WERI-Rb-1 (cell line): ENCODE results near the gene PRLHR.
A peak's percentile ranks its signal among the peaks of the same experiment; 100 is the strongest.

Experiments
- DNase-seq: peaks from one replicate; pipeline ENCODE4 v3.0.0-alpha.2; 2020
- H3K27ac ChIP-seq: fragments of 250-450 bp; sonication (Bioruptor Pico); 2 replicates; pipeline ENCODE4 v1.5.1; 2020; ENCODE audit warnings: mild to moderate bottlenecking, moderate library complexity
- H3K27me3 ChIP-seq: fragments of 250-450 bp; sonication (Bioruptor Pico); 2 replicates; pipeline ENCODE4 v1.5.1; 2021; ENCODE audit warnings: mild to moderate bottlenecking, low read depth, moderate library complexity; ENCODE audit not compliant: insufficient read depth, severe bottlenecking
- H3K36me3 ChIP-seq: fragments of 250-450 bp; sonication (Bioruptor Pico); 2 replicates; pipeline ENCODE4 v1.5.1; 2020; ENCODE audit warnings: mild to moderate bottlenecking, moderate library complexity
- H3K4me3 ChIP-seq: 2 replicates; pipeline ENCODE4 v1.5.1; 2011; ENCODE audit warnings: low read depth, mild to moderate bottlenecking, control low read depth, low read length
- H3K9me3 ChIP-seq: fragments of 250-450 bp; sonication (Bioruptor Pico); 2 replicates; pipeline ENCODE4 v1.5.1; 2021; ENCODE audit warnings: mild to moderate bottlenecking, moderate library complexity; ENCODE audit not compliant: severe bottlenecking
- CTCF ChIP-seq: IDR thresholded peaks from 2 replicates; pipeline ENCODE4 v1.5.1; 2011; ENCODE audit warnings: low read depth, mild to moderate bottlenecking, control low read depth, inconsistent platforms, low read length

PRLHR gene

GRCh38 chr10:118569241-118569881, 26.1 kb downstream of the PRLHR start:
- Histone ChIP-seq H3K27me3 (no peaks in the 10 kb centered on the region), H3K36me3 (no peaks in the 10 kb centered on the region), H3K27ac (no peak overlapping the region), H3K9me3 (no peaks in the 10 kb centered on the region), H3K4me3 (no peak overlapping the region)
- TF ChIP-seq CTCF, result no peak
- DNase-seq, result no peak

- H3K27me3 ChIP-seq, result no peaks in the 10 kb centered on the region
- H3K4me3 ChIP-seq, result no peak overlapping the region
- H3K36me3 ChIP-seq, result no peaks in the 10 kb centered on the region
- H3K9me3 ChIP-seq, result no peaks in the 10 kb centered on the region
- peak; percentile 59 for TF ChIP-seq CTCF
- H3K27ac ChIP-seq, result no peak overlapping the region
- DNase-seq, result peak; percentile 34
These were observed 27.1 kb downstream of the PRLHR start for GRCh38 chr10:118568327-118568848.

GRCh38 chr10:118567701-118568248, 27.7 kb downstream of the PRLHR start:
- TF ChIP-seq CTCF, result no peak
- H3K36me3 ChIP-seq, result no peaks in the 10 kb centered on the region
- H3K9me3 ChIP-seq, result no peaks in the 10 kb centered on the region
- no peak overlapping the region for H3K4me3 ChIP-seq
- H3K27ac ChIP-seq, result no peak overlapping the region
- no peaks in the 10 kb centered on the region for H3K27me3 ChIP-seq
- no peak for DNase-seq

GRCh38 chr10:118566911-118567310, 28.5 kb downstream of the PRLHR start:
- no peak for DNase-seq
- no peaks in the 10 kb centered on the region for H3K36me3 ChIP-seq
- TF ChIP-seq CTCF, result no peak

GRCh38 chr10:118565301-118566075, 30.0 kb downstream of the PRLHR start:
- H3K36me3 ChIP-seq, result no peaks in the 10 kb centered on the region
- no peaks in the 10 kb centered on the region for H3K27me3 ChIP-seq
- no peak overlapping the region for H3K4me3 ChIP-seq
- TF ChIP-seq CTCF, result no peak
- H3K9me3 ChIP-seq, result no peaks in the 10 kb centered on the region
- no peak overlapping the region for H3K27ac ChIP-seq
- DNase-seq, result no peak

More at GRCh38 chr10:118566911-118567310, 28.5 kb downstream of the PRLHR start:
- no peak overlapping the region for H3K27ac ChIP-seq
- H3K27me3 ChIP-seq, result no peaks in the 10 kb centered on the region
- H3K9me3 ChIP-seq, result no peaks in the 10 kb centered on the region
- H3K4me3 ChIP-seq, result no peak overlapping the region
